SK-N-SH treated with all-trans-retinoic acid at 6 μM for 48 hours (cell line): ENCODE results near the gene AOPEP.

Source experiments
- ARNTL ChIP-seq: fragments of 450-650 bp; formaldehyde crosslinking; IDR thresholded peaks from 2 replicates; pipeline ENCODE4 v1.5.0; 2020; ENCODE audit warnings: low read depth, mild to moderate bottlenecking, moderate library complexity, borderline replicate concordance
- CREB5 ChIP-seq: fragments of 250-450 bp; sonication (Bioruptor Pico); IDR thresholded peaks from 2 replicates; pipeline ENCODE4 v1.5.1; 2020; ENCODE audit warnings: low read depth, mild to moderate bottlenecking, moderate library complexity
- OSR1 ChIP-seq: fragments of 250-450 bp; sonication (Bioruptor Pico); IDR thresholded peaks from 2 replicates; pipeline ENCODE4 v1.8.0; 2022; ENCODE audit warnings: moderate library complexity, mild to moderate bottlenecking, inconsistent platforms
- PATZ1 ChIP-seq: fragments of 250-450 bp; sonication (Bioruptor Pico); IDR thresholded peaks from 2 replicates; pipeline ENCODE4 v1.8.0; 2020; ENCODE audit warnings: mild to moderate bottlenecking, moderate library complexity, borderline replicate concordance
- RARB ChIP-seq: fragments of 250-450 bp; sonication (Bioruptor Pico); IDR thresholded peaks from 2 replicates; pipeline ENCODE4 v1.8.0; 2021; ENCODE audit warnings: mild to moderate bottlenecking, moderate library complexity
- SNAI2 ChIP-seq: fragments of 250-450 bp; sonication (Bioruptor Pico); IDR thresholded peaks from 2 replicates; pipeline ENCODE4 v1.5.0; 2020; ENCODE audit warnings: mild to moderate bottlenecking, moderate library complexity
- TOX ChIP-seq: fragments of 250-450 bp; sonication (Bioruptor Pico); IDR thresholded peaks from 2 replicates; pipeline ENCODE4 v1.8.0; 2021; ENCODE audit warnings: mild to moderate bottlenecking, moderate library complexity, borderline replicate concordance
- TSHZ2 ChIP-seq: fragments of 250-450 bp; sonication (Bioruptor Pico); IDR thresholded peaks from 2 replicates; pipeline ENCODE4 v1.5.0; 2020; ENCODE audit warnings: mild to moderate bottlenecking, moderate library complexity
- ZC3H10 ChIP-seq: fragments of 250-450 bp; sonication (Bioruptor Pico); IDR thresholded peaks from 2 replicates; pipeline ENCODE4 v1.5.1; 2021; ENCODE audit warnings: mild to moderate bottlenecking, moderate library complexity
- ZFP3 ChIP-seq: fragments of 250-450 bp; sonication (Bioruptor Pico); IDR thresholded peaks from 2 replicates; pipeline ENCODE4 v1.5.0; 2020; ENCODE audit warnings: mild to moderate bottlenecking, moderate library complexity
- ZFP30 ChIP-seq: fragments of 450-650 bp; formaldehyde crosslinking; IDR thresholded peaks from 2 replicates; pipeline ENCODE4 v1.5.0; 2022; ENCODE audit warnings: mild to moderate bottlenecking, moderate library complexity
- ZNF565 ChIP-seq: fragments of 450-650 bp; formaldehyde crosslinking; conservative IDR thresholded peaks from 2 replicates; pipeline ENCODE4 v1.5.0; 2020; ENCODE audit warnings: low read depth, mild to moderate bottlenecking, moderate library complexity

GRCh38 chr9:95001720-95002119 is 275.2 kb downstream of the AOPEP start:
- TF ChIP-seq PATZ1 (CRISPR knock-in tag) (no peak), TOX (no peak), RARB (CRISPR knock-in tag) (no peak), OSR1 (CRISPR knock-in tag) (no peak), ZC3H10 (no peak), CREB5 (CRISPR knock-in tag) (no peak), ZFP30 (CRISPR knock-in tag) (no peak), ZNF565 (CRISPR knock-in tag) (no peak), ARNTL (CRISPR knock-in tag) (no peak), SNAI2 (CRISPR knock-in tag) (no peak), ZFP3 (CRISPR knock-in tag) (no peak), TSHZ2 (CRISPR knock-in tag) (no peak)
